GM12872 (cell line): ENCODE measurements around the gene HDLBP.

Experiments used
- CTCF ChIP-seq: IDR thresholded peaks from 3 replicates; pipeline ENCODE4 v1.5.1; 2011; ENCODE audit warnings: low read depth, mild to moderate bottlenecking, low read length, moderate library complexity; ENCODE audit not compliant: insufficient read depth

Gene HDLBP

GRCh38 chr2:241240320-241241004 is 75.0 kb downstream of the HDLBP start:
- no peak for TF ChIP-seq CTCF

GRCh38 chr2:241239552-241240202 is 75.8 kb downstream of the HDLBP start:
- TF ChIP-seq CTCF = no peak

- no peak for TF ChIP-seq CTCF
Observed at GRCh38 chr2:241238693-241239198, 76.7 kb downstream of the HDLBP start.

GRCh38 chr2:241237949-241238371 is 77.5 kb downstream of the HDLBP start:
- no peak for TF ChIP-seq CTCF

GRCh38 chr2:241237047-241237446 is 78.4 kb downstream of the HDLBP start:
- no peak for TF ChIP-seq CTCF

GRCh38 chr2:241235859-241236593 is 79.4 kb downstream of the HDLBP start:
- TF ChIP-seq CTCF = no peak
